Thyroid gland (tissue), 4 donors: ENCODE results near the gene RAB15. TPM values are rescaled to one million over a fixed set of nuclear protein-coding genes. Genes with fewer than 3 reads are reported as not detected.

ENCODE experiments used
- DNase-seq, 2 donors: peaks; one replicate each; pipeline ENCODE4 v3.0.0-alpha.2; 2019
- H3K27ac ChIP-seq, 3 donors: fragments of 200-600 bp; sonication (generic); 1 replicate in 2 of 3; 2 replicates in 1 of 3; pipeline ENCODE4 v1.5.1; 2016 to 2019; ENCODE audit warnings: mild to moderate bottlenecking in 1 of 3, moderate library complexity in 1 of 3
- H3K27me3 ChIP-seq: fragments of 200-600 bp; sonication (generic); one replicate; pipeline ENCODE4 v1.5.1; 2019
- H3K36me3 ChIP-seq, 2 donors: fragments of 200-600 bp; sonication (generic); one replicate each; pipeline ENCODE4 v1.5.1; 2016 to 2019
- H3K4me1 ChIP-seq, 2 donors: fragments of 200-600 bp; sonication (generic); one replicate each; pipeline ENCODE4 v1.5.1; 2017 to 2019
- H3K4me3 ChIP-seq, 3 donors: fragments of 200-600 bp; sonication (generic); replicated peaks in 1 of 3; 1 replicate in 2 of 3; 2 replicates in 1 of 3; pipeline ENCODE4 v1.5.1; 2016; ENCODE audit warnings: mild to moderate bottlenecking in 1 of 3
- H3K9me3 ChIP-seq: fragments of 200-600 bp; sonication (generic); one replicate; pipeline ENCODE4 v1.5.1; 2017
- CTCF ChIP-seq, 6 experiments: fragments of 200-600 bp in 3 of 6; fragments of 450-650 bp in 3 of 6; sonication (generic) in 3 of 6; IDR thresholded peaks; one replicate each; pipeline ENCODE4 v1.5.1; 2016 to 2019; ENCODE audit warnings: antibody characterized with exemption in 6 of 6, mild to moderate bottlenecking in 2 of 6, inconsistent platforms in 1 of 6, moderate library complexity in 1 of 6
- POLR2A ChIP-seq, 2 donors: fragments of 450-650 bp; IDR thresholded peaks; one replicate each; pipeline ENCODE4 v1.6.1; 2017; ENCODE audit warnings: antibody characterized with exemption in 2 of 2, mild to moderate bottlenecking in 2 of 2, moderate library complexity in 1 of 2
- WGBS, 2 donors: methylation state at CpG; one replicate each; pipeline ENCODE4 v1.1.5; 2017; 5-methylcytosine and 5-hydroxymethylcytosine counted together
- intact Hi-C: fragments of 100-400 bp; cut with DNase I; formaldehyde crosslinking; loops from one replicate; pipeline ENCODE4 v1.15.1; 2023
- total RNA-seq, 4 donors: library from RNA; depleted of rRNA; stranded (reverse); fragments of >200 nt; gene quantifications; one replicate each; pipeline ENCODE4 v1.2.3, GENCODE V29; 2016

The RAB15 gene
- total RNA-seq, 4 donors from 2014 or later, result 6.0 to 12.7 (median 6.3) TPM

GRCh38 chr14:64995291-64995690 lies 23.2 kb upstream of the RAB15 start:
- peaks cover 0 to 6% of the 10 kb centered on the region in 2 donors for H3K4me1 ChIP-seq
- DNase-seq, result no peak
- H3K9me3 ChIP-seq, result no peaks in the 10 kb centered on the region
- H3K36me3 ChIP-seq, result no peaks in the 10 kb centered on the region
- H3K4me3 ChIP-seq, result no peak overlapping the region
- intact Hi-C loops, result no loop called here
- H3K27me3 ChIP-seq, result no peaks in the 10 kb centered on the region
- TF ChIP-seq CTCF (IDR thresholded peaks at IDR 0.05) (no peak), POLR2A (IDR thresholded peaks at IDR 0.05) (no peak)
- WGBS, 2 donors, result 93 to 96% methylated on average over 3 of the region's 3 CpGs
- no peak overlapping the region for H3K27ac ChIP-seq

DNA sequence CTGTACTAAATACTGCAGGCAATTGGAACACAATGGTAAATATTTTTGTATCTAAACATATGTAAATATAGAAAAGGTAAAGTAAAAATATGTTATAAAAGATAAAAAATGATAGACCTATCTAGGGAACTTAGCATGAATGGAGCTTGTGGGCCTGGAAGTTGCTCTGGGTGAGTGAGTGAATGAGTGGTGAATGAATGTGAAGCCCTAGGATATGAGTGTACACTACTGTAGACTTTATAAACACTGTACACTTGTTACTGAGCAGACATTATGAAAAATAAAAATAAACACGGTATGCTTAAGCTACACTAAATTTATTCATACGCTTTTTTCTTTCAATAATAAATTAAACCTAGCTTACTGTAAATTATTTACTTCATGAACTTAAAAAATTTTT lies 22.4 kb upstream of the RAB15 start:
- no peak overlapping the region for H3K4me3 ChIP-seq
- no peaks in the 10 kb centered on the region for H3K9me3 ChIP-seq
- 88 to 94% methylated on average over 2 of the region's 2 CpGs for WGBS, 2 donors
- no peak for DNase-seq
- no peak overlapping the region for H3K27ac ChIP-seq
- H3K27me3 ChIP-seq, result no peaks in the 10 kb centered on the region
- intact Hi-C loops, result no loop called here
- TF ChIP-seq CTCF (IDR thresholded peaks at IDR 0.05) (no peak), POLR2A (IDR thresholded peaks at IDR 0.05) (no peak)
- H3K36me3 ChIP-seq, result no peaks in the 10 kb centered on the region
- H3K4me1 ChIP-seq, result peaks cover 0 to 6% of the 10 kb centered on the region in 2 donors

DNA sequence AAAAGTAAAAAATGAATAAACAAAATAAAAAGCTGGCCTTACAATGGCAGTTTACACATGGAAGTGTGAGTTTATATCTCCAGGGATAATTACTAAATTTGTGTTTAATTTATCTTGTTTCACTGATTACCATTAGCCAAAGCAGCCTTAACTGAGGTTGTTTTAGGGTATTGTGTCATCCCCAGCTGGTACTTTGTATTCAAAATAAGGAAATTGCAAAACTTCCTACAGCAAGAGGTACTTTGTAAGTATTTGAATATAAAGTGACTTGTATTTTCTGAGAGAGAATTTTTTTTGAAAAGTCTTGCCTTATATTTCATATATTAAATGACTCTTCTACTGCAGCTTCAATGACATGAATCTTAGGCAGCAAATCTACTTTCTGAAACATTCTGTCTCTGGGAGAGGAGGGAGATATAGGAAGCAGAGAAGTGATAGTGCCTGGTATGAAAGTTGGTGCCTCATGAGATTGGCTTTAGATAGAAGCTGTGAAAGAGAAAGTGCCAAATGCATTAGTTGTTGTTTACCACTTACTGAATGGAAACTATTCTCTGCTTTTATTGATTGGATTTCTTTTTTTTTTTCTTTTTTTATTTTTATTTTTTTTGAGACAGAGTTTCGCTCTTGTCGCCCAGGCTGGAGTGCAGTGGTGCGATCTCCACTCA lies 21.3 kb upstream of the RAB15 start:
- Histone ChIP-seq H3K27me3 (no peaks in the 10 kb centered on the region), H3K9me3 (no peaks in the 10 kb centered on the region), H3K4me3 (no peak overlapping the region), H3K4me1 (peaks cover 0 to 6% of the 10 kb centered on the region in 2 donors), H3K27ac (no peak overlapping the region), H3K36me3 (no peaks in the 10 kb centered on the region)
- WGBS, 2 donors, result 96 to 98% methylated on average over 3 of the region's 3 CpGs
- no peak for DNase-seq
- TF ChIP-seq CTCF (IDR thresholded peaks at IDR 0.05) (no peak), POLR2A (IDR thresholded peaks at IDR 0.05) (no peak)
- intact Hi-C loops, result no loop called here

- no peak for TF ChIP-seq POLR2A (IDR thresholded peaks at IDR 0.05)
- no peak for TF ChIP-seq CTCF (IDR thresholded peaks at IDR 0.05)
- Histone ChIP-seq H3K4me1 (peaks cover 5 to 13% of the 10 kb centered on the region in 2 donors), H3K27me3 (no peaks in the 10 kb centered on the region), H3K36me3 (no peaks in the 10 kb centered on the region), H3K4me3 (no peak overlapping the region), H3K9me3 (no peaks in the 10 kb centered on the region), H3K27ac (no peak overlapping the region)
- intact Hi-C loops, result no loop called here
- WGBS, 2 donors, result 82 to 87% methylated on average over 5 of the region's 5 CpGs
- DNase-seq, result no peak
Measured at GRCh38 chr14:64992328-64992885, 20.3 kb upstream of the RAB15 start.

DNA sequence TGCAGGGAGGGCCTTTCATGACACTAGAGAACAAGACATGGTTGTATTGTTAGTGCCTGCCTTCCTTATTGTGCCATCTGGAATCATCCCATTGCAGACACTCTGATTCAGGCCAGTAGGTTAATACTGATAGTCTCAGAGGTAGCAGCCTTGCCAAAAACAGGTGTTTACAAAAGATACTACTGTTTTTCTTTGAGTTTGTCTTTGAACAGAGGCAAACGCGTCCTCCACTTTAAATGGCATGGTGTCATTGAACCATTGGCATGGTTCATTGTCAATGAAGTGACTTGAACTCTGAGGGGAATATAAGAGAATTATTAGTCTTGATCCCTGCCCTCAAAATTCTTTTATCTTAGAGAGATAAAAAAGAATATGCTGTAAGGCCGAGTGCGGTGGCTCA lies 18.8 kb upstream of the RAB15 start:
- H3K27me3 ChIP-seq, result no peaks in the 10 kb centered on the region
- H3K36me3 ChIP-seq, result no peaks in the 10 kb centered on the region
- no peaks in the 10 kb centered on the region for H3K9me3 ChIP-seq
- no peak for DNase-seq
- intact Hi-C loops, result no loop called here
- H3K4me3 ChIP-seq, result no peak overlapping the region
- peaks cover 9 to 18% of the 10 kb centered on the region in 2 donors for H3K4me1 ChIP-seq
- H3K27ac ChIP-seq, result no peak overlapping the region
- TF ChIP-seq CTCF (IDR thresholded peaks at IDR 0.05) (no peak), POLR2A (IDR thresholded peaks at IDR 0.05) (no peak)
- 94 to 96% methylated on average over 4 of the region's 4 CpGs for WGBS, 2 donors
